Lower leg skin (tissue), 4 donors: ENCODE data around the gene CPSF3. TPM values are rescaled to one million over a fixed set of nuclear protein-coding genes. Genes with fewer than 3 reads are reported as not detected.

Experiments
- DNase-seq, 2 donors: peaks; one replicate each; pipeline ENCODE4 v3.0.0-alpha.2; 2019; ENCODE audit warnings: low spot score in 2 of 2
- H3K4me3 ChIP-seq: fragments of 200-600 bp; sonication (generic); 2 replicates; pipeline ENCODE4 v1.5.1; 2017; ENCODE audit warnings: mild to moderate bottlenecking, low read depth; ENCODE audit not compliant: poor library complexity, severe bottlenecking
- CTCF ChIP-seq, 3 donors: fragments of 450-650 bp; IDR thresholded peaks; one replicate each; pipeline ENCODE4 v1.5.1; 2016; ENCODE audit warnings: antibody characterized with exemption in 3 of 3, mild to moderate bottlenecking in 3 of 3, moderate library complexity in 2 of 3
- POLR2A ChIP-seq, 2 donors: fragments of 450-650 bp; IDR thresholded peaks; one replicate each; pipeline ENCODE4 v1.6.1; 2016 to 2017; ENCODE audit warnings: antibody characterized with exemption in 2 of 2, mild to moderate bottlenecking in 1 of 2, moderate library complexity in 1 of 2
- WGBS, 2 donors: methylation state at CpG; one replicate each; pipeline ENCODE4 v1.1.5; 2018; 5-methylcytosine and 5-hydroxymethylcytosine counted together
- intact Hi-C: fragments of 100-400 bp; cut with DNase I; formaldehyde crosslinking; loops from one replicate; pipeline ENCODE4 v1.15.0; 2023; ENCODE audit warnings: low total_unique reads
- total RNA-seq, 4 donors: library from RNA; depleted of rRNA; stranded (reverse); fragments of >200 nt; gene quantifications; one replicate each; pipeline ENCODE4 v1.1.0, GENCODE V29; 2016

CPSF3 gene
- total RNA-seq, 4 donors from 2014 or later = 23.0 to 34.1 (median 26.2) TPM

- intact Hi-C loops = no loop called here
- no peak overlapping the region for H3K4me3 ChIP-seq
- DNase-seq = peak in 1 of 2 donors; percentile 17
- no peak for TF ChIP-seq POLR2A (IDR thresholded peaks at IDR 0.05)
- no peak for TF ChIP-seq CTCF (IDR thresholded peaks at IDR 0.05)
- WGBS, 2 donors = 91 to 97% methylated on average over 7 of the region's 7 CpGs
Measured at GRCh38 chr2:9465170-9465569, 41.7 kb downstream of the CPSF3 start.

GRCh38 chr2:9466147-9466683 lies 42.8 kb downstream of the CPSF3 start:
- no peak overlapping the region for H3K4me3 ChIP-seq
- intact Hi-C loops = no loop called here
- 91 to 94% methylated on average over 46 of the region's 46 CpGs for WGBS, 2 donors
- TF ChIP-seq POLR2A (IDR thresholded peaks at IDR 0.05) = no peak
- TF ChIP-seq CTCF (IDR thresholded peaks at IDR 0.05) = no peak
- no peak for DNase-seq

- intact Hi-C loops = no loop called here
- no peak overlapping the region for H3K4me3 ChIP-seq
- 87 to 89% methylated on average over 10 of the region's 10 CpGs for WGBS, 2 donors
- DNase-seq = no peak
- TF ChIP-seq POLR2A (IDR thresholded peaks at IDR 0.05) (no peak), CTCF (IDR thresholded peaks at IDR 0.05) (no peak)
Measured at GRCh38 chr2:9467687-9468086, 44.2 kb downstream of the CPSF3 start.

- TF ChIP-seq POLR2A (IDR thresholded peaks at IDR 0.05) = no peak
- no peak for TF ChIP-seq CTCF (IDR thresholded peaks at IDR 0.05)
- 87 to 91% methylated on average over 5 of the region's 5 CpGs for WGBS, 2 donors
- no peak for DNase-seq
- intact Hi-C loops = no loop called here
- H3K4me3 ChIP-seq = no peak overlapping the region
Measured at GRCh38 chr2:9471206-9471605, 47.8 kb downstream of the CPSF3 start.

GRCh38 chr2:9472511-9472910 lies 49.1 kb downstream of the CPSF3 start:
- H3K4me3 ChIP-seq = no peak overlapping the region
- TF ChIP-seq CTCF (IDR thresholded peaks at IDR 0.05) (no peak), POLR2A (IDR thresholded peaks at IDR 0.05) (no peak)
- intact Hi-C loops = no loop called here
- WGBS, 2 donors = 94 to 97% methylated on average over 9 of the region's 9 CpGs
- DNase-seq = no peak
